ENCODE data around the gene TXK. TPM values are rescaled to one million over a fixed set of nuclear protein-coding genes. Genes with fewer than 3 reads are reported as not detected.

The TXK gene
- total RNA-seq, 1 experiment from 2014 or later: 0.70 TPM

DNA sequence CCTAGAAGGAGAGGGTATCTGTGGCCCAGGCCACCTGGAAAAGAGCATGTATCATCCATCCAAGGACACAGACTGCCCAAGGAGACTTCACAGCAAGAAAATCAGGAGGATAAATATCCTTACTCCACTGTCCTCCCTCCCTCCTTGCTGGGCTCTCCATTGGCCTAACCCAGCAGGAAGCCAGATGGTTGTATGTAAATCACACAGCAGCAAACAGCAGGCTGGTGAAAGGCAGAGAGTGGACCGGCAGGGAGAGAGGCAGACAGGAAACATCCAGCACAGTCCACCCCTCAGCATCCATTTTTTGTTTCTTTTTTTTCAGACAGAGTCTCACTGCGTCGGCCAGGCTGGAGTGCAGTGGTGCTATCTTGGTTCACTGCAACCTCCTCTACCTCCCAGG is 17.5 kb downstream of the TXK start (continued):
- TF ChIP-seq, protein P1, sequence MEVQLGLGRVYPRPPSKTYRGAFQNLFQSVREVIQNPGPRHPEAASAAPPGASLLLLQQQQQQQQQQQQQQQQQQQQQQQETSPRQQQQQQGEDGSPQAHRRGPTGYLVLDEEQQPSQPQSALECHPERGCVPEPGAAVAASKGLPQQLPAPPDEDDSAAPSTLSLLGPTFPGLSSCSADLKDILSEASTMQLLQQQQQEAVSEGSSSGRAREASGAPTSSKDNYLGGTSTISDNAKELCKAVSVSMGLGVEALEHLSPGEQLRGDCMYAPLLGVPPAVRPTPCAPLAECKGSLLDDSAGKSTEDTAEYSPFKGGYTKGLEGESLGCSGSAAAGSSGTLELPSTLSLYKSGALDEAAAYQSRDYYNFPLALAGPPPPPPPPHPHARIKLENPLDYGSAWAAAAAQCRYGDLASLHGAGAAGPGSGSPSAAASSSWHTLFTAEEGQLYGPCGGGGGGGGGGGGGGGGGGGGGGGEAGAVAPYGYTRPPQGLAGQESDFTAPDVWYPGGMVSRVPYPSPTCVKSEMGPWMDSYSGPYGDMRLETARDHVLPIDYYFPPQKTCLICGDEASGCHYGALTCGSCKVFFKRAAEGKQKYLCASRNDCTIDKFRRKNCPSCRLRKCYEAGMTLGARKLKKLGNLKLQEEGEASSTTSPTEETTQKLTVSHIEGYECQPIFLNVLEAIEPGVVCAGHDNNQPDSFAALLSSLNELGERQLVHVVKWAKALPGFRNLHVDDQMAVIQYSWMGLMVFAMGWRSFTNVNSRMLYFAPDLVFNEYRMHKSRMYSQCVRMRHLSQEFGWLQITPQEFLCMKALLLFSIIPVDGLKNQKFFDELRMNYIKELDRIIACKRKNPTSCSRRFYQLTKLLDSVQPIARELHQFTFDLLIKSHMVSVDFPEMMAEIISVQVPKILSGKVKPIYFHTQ (CRISPR knock-in tag; IDR thresholded peaks at IDR 0.05): no peak
- no peak for TF ChIP-seq OVOL2 (CRISPR knock-in tag; IDR thresholded peaks at IDR 0.05; ENCODE audit: borderline replicate concordance)
- no peak for TF ChIP-seq NFE2L1 (CRISPR knock-in tag; IDR thresholded peaks at IDR 0.05)

DNA sequence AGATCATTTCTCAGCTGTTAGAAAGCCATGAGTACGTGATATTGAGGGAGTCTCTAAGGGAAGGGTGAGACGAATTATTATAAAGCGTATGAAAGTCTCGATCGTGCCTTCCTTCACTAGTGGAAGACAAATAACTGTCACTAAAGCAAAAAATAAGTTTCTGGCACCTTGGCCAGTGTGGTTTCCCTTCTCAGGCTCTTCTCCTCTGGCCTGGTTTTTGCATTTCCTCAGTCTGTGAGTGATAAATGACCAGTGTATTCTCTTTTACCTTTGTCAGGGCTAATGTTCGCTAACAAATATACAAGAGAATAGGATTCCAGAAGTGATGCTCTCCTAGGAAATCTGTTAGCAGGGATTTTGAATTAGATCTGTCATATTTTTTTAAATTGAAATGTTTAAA is 19.6 kb downstream of the TXK start:
- POLR2A ChIA-PET: no interaction called here
- Mint-ChIP-seq H3K4me1 (peaks cover 53% of the 10 kb centered on the region), H3K27me3 (ENCODE audit: low read depth) (peaks cover 3% of the 10 kb centered on the region; the same call in 1 of the 2 replicates), H3K4me3 (no peak overlapping the region), H3K36me3 (no peaks in the 10 kb centered on the region), H3K27ac (no peak overlapping the region), H3K9me3 (no peaks in the 10 kb centered on the region)
- DNase-seq (ENCODE audit: low spot score): no peak
- ATAC-seq: no peak
- CTCF ChIA-PET: interaction anchor here (2.4 kb wide), 1 partner anchor 13 kb away, joined by 6 read pairs; no protein-coding TSS in a partner anchor
- TF ChIP-seq, protein P2, sequence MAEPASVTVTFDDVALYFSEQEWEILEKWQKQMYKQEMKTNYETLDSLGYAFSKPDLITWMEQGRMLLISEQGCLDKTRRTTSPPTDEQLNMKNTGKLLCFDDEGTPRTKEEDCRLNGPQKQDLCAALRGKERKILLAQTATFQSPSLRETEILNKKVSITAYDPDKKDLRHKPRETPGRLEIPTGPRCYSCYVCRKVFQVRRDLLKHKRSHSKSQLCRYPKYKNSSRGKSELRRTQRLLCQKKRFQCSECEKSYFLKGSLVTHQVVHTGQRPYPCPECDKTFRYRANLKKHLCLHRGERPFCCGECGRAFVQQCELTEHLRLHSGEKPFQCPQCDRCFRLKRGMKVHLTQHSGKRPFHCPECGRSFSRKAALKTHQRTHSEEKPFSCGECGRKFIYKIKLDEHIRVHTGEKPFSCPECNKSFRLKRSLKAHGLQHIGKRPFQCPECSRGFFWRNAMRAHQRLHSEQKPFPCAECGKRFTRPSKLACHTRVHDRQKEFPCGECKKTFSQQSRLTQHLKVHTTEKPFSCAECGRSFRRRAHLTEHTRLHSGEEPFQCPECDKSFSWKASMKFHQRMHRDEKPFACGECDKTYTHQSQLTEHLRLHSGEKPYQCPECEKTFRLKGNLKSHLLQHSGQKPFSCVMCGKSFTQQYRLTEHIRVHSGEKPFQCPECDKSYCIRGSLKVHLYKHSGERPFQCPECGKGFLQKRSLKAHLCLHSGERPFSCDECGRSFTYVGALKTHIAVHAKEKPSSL (CRISPR knock-in tag; conservative IDR thresholded peaks at IDR 0.05): no peak
- TF ChIP-seq NR1H2 (CRISPR knock-in tag; IDR thresholded peaks at IDR 0.05) (no peak), FOXK1 (CRISPR knock-in tag; IDR thresholded peaks at IDR 0.05) (no peak), RORB (CRISPR knock-in tag; IDR thresholded peaks at IDR 0.05) (no peak), ELF4 (CRISPR knock-in tag; IDR thresholded peaks at IDR 0.05; ENCODE audit: low read depth) (no peak), ZNF671 (CRISPR knock-in tag; IDR thresholded peaks at IDR 0.05) (no peak), ZNF423 (CRISPR knock-in tag; IDR thresholded peaks at IDR 0.05) (no peak), EMX1 (CRISPR knock-in tag; IDR thresholded peaks at IDR 0.05) (no peak)
- TF ChIP-seq, protein P3, sequence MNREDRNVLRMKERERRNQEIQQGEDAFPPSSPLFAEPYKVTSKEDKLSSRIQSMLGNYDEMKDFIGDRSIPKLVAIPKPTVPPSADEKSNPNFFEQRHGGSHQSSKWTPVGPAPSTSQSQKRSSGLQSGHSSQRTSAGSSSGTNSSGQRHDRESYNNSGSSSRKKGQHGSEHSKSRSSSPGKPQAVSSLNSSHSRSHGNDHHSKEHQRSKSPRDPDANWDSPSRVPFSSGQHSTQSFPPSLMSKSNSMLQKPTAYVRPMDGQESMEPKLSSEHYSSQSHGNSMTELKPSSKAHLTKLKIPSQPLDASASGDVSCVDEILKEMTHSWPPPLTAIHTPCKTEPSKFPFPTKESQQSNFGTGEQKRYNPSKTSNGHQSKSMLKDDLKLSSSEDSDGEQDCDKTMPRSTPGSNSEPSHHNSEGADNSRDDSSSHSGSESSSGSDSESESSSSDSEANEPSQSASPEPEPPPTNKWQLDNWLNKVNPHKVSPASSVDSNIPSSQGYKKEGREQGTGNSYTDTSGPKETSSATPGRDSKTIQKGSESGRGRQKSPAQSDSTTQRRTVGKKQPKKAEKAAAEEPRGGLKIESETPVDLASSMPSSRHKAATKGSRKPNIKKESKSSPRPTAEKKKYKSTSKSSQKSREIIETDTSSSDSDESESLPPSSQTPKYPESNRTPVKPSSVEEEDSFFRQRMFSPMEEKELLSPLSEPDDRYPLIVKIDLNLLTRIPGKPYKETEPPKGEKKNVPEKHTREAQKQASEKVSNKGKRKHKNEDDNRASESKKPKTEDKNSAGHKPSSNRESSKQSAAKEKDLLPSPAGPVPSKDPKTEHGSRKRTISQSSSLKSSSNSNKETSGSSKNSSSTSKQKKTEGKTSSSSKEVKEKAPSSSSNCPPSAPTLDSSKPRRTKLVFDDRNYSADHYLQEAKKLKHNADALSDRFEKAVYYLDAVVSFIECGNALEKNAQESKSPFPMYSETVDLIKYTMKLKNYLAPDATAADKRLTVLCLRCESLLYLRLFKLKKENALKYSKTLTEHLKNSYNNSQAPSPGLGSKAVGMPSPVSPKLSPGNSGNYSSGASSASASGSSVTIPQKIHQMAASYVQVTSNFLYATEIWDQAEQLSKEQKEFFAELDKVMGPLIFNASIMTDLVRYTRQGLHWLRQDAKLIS (CRISPR knock-in tag; IDR thresholded peaks at IDR 0.05; ENCODE audit: borderline replicate concordance): no peak
- TF ChIP-seq, protein P4, sequence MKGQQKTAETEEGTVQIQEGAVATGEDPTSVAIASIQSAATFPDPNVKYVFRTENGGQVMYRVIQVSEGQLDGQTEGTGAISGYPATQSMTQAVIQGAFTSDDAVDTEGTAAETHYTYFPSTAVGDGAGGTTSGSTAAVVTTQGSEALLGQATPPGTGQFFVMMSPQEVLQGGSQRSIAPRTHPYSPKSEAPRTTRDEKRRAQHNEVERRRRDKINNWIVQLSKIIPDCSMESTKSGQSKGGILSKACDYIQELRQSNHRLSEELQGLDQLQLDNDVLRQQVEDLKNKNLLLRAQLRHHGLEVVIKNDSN (CRISPR knock-in tag; IDR thresholded peaks at IDR 0.05): no peak
- TF ChIP-seq, protein P5, sequence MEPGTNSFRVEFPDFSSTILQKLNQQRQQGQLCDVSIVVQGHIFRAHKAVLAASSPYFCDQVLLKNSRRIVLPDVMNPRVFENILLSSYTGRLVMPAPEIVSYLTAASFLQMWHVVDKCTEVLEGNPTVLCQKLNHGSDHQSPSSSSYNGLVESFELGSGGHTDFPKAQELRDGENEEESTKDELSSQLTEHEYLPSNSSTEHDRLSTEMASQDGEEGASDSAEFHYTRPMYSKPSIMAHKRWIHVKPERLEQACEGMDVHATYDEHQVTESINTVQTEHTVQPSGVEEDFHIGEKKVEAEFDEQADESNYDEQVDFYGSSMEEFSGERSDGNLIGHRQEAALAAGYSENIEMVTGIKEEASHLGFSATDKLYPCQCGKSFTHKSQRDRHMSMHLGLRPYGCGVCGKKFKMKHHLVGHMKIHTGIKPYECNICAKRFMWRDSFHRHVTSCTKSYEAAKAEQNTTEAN (CRISPR knock-in tag; IDR thresholded peaks at IDR 0.05): no peak
- TF ChIP-seq, protein P6, sequence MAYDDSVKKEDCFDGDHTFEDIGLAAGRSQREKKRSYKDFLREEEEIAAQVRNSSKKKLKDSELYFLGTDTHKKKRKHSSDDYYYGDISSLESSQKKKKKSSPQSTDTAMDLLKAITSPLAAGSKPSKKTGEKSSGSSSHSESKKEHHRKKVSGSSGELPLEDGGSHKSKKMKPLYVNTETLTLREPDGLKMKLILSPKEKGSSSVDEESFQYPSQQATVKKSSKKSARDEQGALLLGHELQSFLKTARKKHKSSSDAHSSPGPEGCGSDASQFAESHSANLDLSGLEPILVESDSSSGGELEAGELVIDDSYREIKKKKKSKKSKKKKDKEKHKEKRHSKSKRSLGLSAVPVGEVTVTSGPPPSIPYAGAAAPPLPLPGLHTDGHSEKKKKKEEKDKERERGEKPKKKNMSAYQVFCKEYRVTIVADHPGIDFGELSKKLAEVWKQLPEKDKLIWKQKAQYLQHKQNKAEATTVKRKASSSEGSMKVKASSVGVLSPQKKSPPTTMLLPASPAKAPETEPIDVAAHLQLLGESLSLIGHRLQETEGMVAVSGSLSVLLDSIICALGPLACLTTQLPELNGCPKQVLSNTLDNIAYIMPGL (CRISPR knock-in tag; IDR thresholded peaks at IDR 0.05): no peak
- TF ChIP-seq, protein P7, sequence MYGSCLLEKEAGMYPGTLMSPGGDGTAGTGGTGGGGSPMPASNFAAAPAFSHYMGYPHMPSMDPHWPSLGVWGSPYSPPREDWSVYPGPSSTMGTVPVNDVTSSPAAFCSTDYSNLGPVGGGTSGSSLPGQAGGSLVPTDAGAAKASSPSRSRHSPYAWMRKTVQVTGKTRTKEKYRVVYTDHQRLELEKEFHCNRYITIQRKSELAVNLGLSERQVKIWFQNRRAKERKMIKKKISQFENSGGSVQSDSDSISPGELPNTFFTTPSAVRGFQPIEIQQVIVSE (CRISPR knock-in tag; IDR thresholded peaks at IDR 0.05; ENCODE audit: borderline replicate concordance): no peak
- TF ChIP-seq, protein P8, sequence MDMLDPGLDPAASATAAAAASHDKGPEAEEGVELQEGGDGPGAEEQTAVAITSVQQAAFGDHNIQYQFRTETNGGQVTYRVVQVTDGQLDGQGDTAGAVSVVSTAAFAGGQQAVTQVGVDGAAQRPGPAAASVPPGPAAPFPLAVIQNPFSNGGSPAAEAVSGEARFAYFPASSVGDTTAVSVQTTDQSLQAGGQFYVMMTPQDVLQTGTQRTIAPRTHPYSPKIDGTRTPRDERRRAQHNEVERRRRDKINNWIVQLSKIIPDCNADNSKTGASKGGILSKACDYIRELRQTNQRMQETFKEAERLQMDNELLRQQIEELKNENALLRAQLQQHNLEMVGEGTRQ (CRISPR knock-in tag; IDR thresholded peaks at IDR 0.05): no peak
- TF ChIP-seq, protein P9, sequence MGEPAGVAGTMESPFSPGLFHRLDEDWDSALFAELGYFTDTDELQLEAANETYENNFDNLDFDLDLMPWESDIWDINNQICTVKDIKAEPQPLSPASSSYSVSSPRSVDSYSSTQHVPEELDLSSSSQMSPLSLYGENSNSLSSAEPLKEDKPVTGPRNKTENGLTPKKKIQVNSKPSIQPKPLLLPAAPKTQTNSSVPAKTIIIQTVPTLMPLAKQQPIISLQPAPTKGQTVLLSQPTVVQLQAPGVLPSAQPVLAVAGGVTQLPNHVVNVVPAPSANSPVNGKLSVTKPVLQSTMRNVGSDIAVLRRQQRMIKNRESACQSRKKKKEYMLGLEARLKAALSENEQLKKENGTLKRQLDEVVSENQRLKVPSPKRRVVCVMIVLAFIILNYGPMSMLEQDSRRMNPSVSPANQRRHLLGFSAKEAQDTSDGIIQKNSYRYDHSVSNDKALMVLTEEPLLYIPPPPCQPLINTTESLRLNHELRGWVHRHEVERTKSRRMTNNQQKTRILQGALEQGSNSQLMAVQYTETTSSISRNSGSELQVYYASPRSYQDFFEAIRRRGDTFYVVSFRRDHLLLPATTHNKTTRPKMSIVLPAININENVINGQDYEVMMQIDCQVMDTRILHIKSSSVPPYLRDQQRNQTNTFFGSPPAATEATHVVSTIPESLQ (CRISPR knock-in tag; IDR thresholded peaks at IDR 0.05): no peak
- TF ChIP-seq, protein P10, sequence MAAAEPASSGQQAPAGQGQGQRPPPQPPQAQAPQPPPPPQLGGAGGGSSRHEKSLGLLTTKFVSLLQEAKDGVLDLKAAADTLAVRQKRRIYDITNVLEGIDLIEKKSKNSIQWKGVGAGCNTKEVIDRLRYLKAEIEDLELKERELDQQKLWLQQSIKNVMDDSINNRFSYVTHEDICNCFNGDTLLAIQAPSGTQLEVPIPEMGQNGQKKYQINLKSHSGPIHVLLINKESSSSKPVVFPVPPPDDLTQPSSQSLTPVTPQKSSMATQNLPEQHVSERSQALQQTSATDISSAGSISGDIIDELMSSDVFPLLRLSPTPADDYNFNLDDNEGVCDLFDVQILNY (CRISPR knock-in tag; IDR thresholded peaks at IDR 0.05): no peak
